ENCODE measurements around the gene MYLK4.
"Not testable (repeated sequence)": the region's sequence is repeated elsewhere in the genome, so short reads cannot be mapped to it uniquely, and the experiment has no call there.

MYLK4 gene

GRCh38 chr6:2767657-2768524 lies 17.2 kb upstream of the MYLK4 start:
- intact Hi-C loops (cut with micrococcal nuclease), result no loop called here
- peak overlapping the region; percentile 11 for H3K27ac Mint-ChIP-seq

GRCh38 chr6:2766767-2767656 lies 16.3 kb upstream of the MYLK4 start:
- Mint-ChIP-seq H3K36me3 (ENCODE audit: low read depth) (peaks cover 35% of the 10 kb centered on the region), H3K27ac (peak overlapping the region; percentile 98), H3K4me3 (peak overlapping the region; percentile 84), H3K4me1 (ENCODE audit: low read depth) (peaks cover 51% of the 10 kb centered on the region), H3K27me3 (no peaks in the 10 kb centered on the region), H3K9me3 (no peaks in the 10 kb centered on the region)
- intact Hi-C loops (cut with micrococcal nuclease), result no loop called here

More at GRCh38 chr6:2767657-2768524, 17.2 kb upstream of the MYLK4 start:
- Mint-ChIP-seq H3K4me3 (peak overlapping the region; percentile 72), H3K4me1 (ENCODE audit: low read depth) (peaks cover 46% of the 10 kb centered on the region), H3K27me3 (no peaks in the 10 kb centered on the region), H3K36me3 (ENCODE audit: low read depth) (peaks cover 38% of the 10 kb centered on the region), H3K9me3 (no peaks in the 10 kb centered on the region)

GRCh38 chr6:2765896-2766766 lies 15.4 kb upstream of the MYLK4 start:
- Mint-ChIP-seq H3K27ac (peak overlapping the region; percentile 98), H3K4me1 (ENCODE audit: low read depth) (peaks cover 51% of the 10 kb centered on the region), H3K27me3 (no peaks in the 10 kb centered on the region), H3K9me3 (no peaks in the 10 kb centered on the region), H3K4me3 (peak overlapping the region; percentile 84), H3K36me3 (ENCODE audit: low read depth) (peaks cover 28% of the 10 kb centered on the region)
- intact Hi-C loops (cut with micrococcal nuclease), result no loop called here

- Mint-ChIP-seq H3K4me3 (peak within 1 kb of the TSS; percentile 84), H3K27ac (peak within 1 kb of the TSS; percentile 98), H3K36me3 (ENCODE audit: low read depth) (peaks cover 23% of the 10 kb centered on the region), H3K4me1 (ENCODE audit: low read depth) (peaks cover 50% of the 10 kb centered on the region), H3K9me3 (no peaks in the 10 kb centered on the region), H3K27me3 (no peaks in the 10 kb centered on the region)
- intact Hi-C loops (cut with micrococcal nuclease), result no loop called here
These were observed 14.6 kb upstream of the MYLK4 start, which contains the start of gene WRNIP1 for GRCh38 chr6:2765166-2765895. Gene WRNIP1, plus strand, starts transcription at chr6:2765393. Its CDS starts 230 bp downstream, at chr6:2765623.

- Mint-ChIP-seq H3K9me3 (no peaks in the 10 kb centered on the region), H3K4me1 (ENCODE audit: low read depth) (peaks cover 43% of the 10 kb centered on the region), H3K27me3 (no peaks in the 10 kb centered on the region), H3K4me3 (peak overlapping the region; percentile 84), H3K36me3 (ENCODE audit: low read depth) (peaks cover 16% of the 10 kb centered on the region), H3K27ac (peak overlapping the region; percentile 98)
- intact Hi-C loops (cut with micrococcal nuclease), result no loop called here
These were observed 14.0 kb upstream of the MYLK4 start for GRCh38 chr6:2764610-2765165.

GRCh38 chr6:2763876-2764540 lies 13.3 kb upstream of the MYLK4 start:
- H3K9me3 Mint-ChIP-seq, result no peaks in the 10 kb centered on the region
- H3K27ac Mint-ChIP-seq, result peak overlapping the region; percentile 98
- intact Hi-C loops (cut with micrococcal nuclease), result no loop called here
- H3K36me3 Mint-ChIP-seq (ENCODE audit: low read depth), result peaks cover 16% of the 10 kb centered on the region
- no peaks in the 10 kb centered on the region for H3K27me3 Mint-ChIP-seq
- peak overlapping the region; percentile 84 for H3K4me3 Mint-ChIP-seq
- peaks cover 42% of the 10 kb centered on the region for H3K4me1 Mint-ChIP-seq (ENCODE audit: low read depth)

- Mint-ChIP-seq H3K9me3 (no peaks in the 10 kb centered on the region), H3K27ac (peak overlapping the region; percentile 98)
- intact Hi-C loops (cut with micrococcal nuclease), result no loop called here
These were observed 12.7 kb upstream of the MYLK4 start for GRCh38 chr6:2763345-2763841.

GRCh38 chr6:2762868-2763267 lies 12.1 kb upstream of the MYLK4 start:
- H3K9me3 Mint-ChIP-seq; H3K36me3 Mint-ChIP-seq (ENCODE audit: low read depth); intact Hi-C loops (cut with micrococcal nuclease); H3K27me3 Mint-ChIP-seq: not testable (repeated sequence)
- peak overlapping the region; percentile 21 for H3K4me3 Mint-ChIP-seq
- H3K27ac Mint-ChIP-seq, result peak overlapping the region; percentile 98
- H3K4me1 Mint-ChIP-seq (ENCODE audit: low read depth), result peaks cover 32% of the 10 kb centered on the region

More at GRCh38 chr6:2763345-2763841, 12.7 kb upstream of the MYLK4 start:
- Mint-ChIP-seq H3K4me1 (ENCODE audit: low read depth) (peaks cover 37% of the 10 kb centered on the region), H3K36me3 (ENCODE audit: low read depth) (peaks cover 11% of the 10 kb centered on the region), H3K4me3 (peak overlapping the region; percentile 84), H3K27me3 (no peaks in the 10 kb centered on the region)

- Mint-ChIP-seq H3K27ac (no peak overlapping the region), H3K4me3 (no peak overlapping the region), H3K9me3 (no peaks in the 10 kb centered on the region), H3K4me1 (ENCODE audit: low read depth) (peaks cover 22% of the 10 kb centered on the region), H3K27me3 (no peaks in the 10 kb centered on the region), H3K36me3 (ENCODE audit: low read depth) (peaks cover 5% of the 10 kb centered on the region)
- intact Hi-C loops (cut with micrococcal nuclease), result no loop called here
These were observed 10.4 kb upstream of the MYLK4 start for GRCh38 chr6:2760882-2761842.

- Mint-ChIP-seq H3K4me1 (ENCODE audit: low read depth) (peaks cover 14% of the 10 kb centered on the region), H3K27me3 (no peaks in the 10 kb centered on the region), H3K9me3 (no peaks in the 10 kb centered on the region), H3K4me3 (no peak overlapping the region), H3K36me3 (ENCODE audit: low read depth) (no peaks in the 10 kb centered on the region), H3K27ac (no peak overlapping the region)
- intact Hi-C loops (cut with micrococcal nuclease), result loop anchor here (10.0 kb wide), 1 partner anchor 1164 kb away; no protein-coding TSS in a partner anchor
These were observed 8.3 kb upstream of the MYLK4 start for GRCh38 chr6:2758980-2759379.

- Mint-ChIP-seq H3K27me3 (peaks cover 2% of the 10 kb centered on the region), H3K9me3 (no peaks in the 10 kb centered on the region), H3K27ac (peak overlapping the region; percentile 81), H3K4me1 (ENCODE audit: low read depth) (peaks cover 7% of the 10 kb centered on the region), H3K4me3 (no peak overlapping the region), H3K36me3 (ENCODE audit: low read depth) (no peaks in the 10 kb centered on the region)
- intact Hi-C loops (cut with micrococcal nuclease), result loop anchor here (10.0 kb wide), 1 partner anchor 1162 kb away; no protein-coding TSS in a partner anchor
These were observed 6.0 kb upstream of the MYLK4 start for GRCh38 chr6:2756687-2757224.
